G401.6 (cell line): ENCODE measurements around the gene STING1.
"Not testable (repeated sequence)": the region's sequence is repeated elsewhere in the genome, so short reads cannot be mapped to it uniquely, and the experiment has no call there.

Source experiments
- FAIRE-seq: peaks from 2 replicates; lab custom pipeline; 2012; peaks lifted over from hg19 to GRCh38; lab: Jason Lieb, UNC

Gene STING1

DNA sequence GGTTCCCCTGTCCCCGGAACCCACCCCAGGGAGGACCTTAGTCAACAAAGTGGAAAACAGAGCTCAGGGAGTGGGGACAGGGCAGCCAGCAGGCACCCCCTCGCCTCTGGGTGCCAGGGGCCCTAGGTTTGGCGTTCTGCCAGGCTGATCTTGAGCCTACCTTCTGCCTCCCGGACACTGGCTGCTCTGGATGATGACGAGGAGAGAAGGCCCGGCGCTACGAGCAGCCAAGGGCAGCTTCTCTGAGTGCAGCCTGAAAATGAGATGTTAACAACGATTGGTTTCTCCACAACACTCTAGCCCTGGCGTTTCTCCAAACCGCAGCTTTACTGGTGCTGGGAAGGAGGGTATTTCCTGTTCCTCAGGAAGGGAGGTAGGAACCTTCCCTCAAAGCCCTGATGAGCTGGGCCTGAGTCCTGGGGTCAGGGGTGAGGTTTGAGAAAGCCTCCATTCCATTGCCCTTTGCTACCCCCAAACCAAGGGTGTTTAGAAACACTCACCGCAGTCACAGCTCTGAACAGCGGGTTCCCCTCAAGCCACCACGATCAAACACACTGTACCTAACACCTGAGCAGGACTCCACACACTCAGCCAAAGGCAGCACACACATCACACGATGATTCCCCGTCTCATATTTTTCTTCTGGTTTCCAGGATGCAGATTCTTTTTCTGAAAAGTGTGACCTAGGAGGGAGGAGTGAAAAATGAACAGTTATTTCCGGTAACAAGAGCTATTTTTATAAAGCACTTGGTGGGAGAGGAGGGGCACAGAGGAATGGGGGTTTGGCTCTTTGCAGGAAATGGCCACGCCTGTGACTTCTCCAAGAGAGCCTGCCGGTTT is at the start of gene STING1:
TSS of gene STING1 (minus strand) at position 709 of the 840 bp plus-strand sequence. CDS start 1,054 bp downstream, outside the sequence.
- FAIRE-seq, result no peak

- FAIRE-seq, result no peak
Measured at GRCh38 chr5:139531772-139532169, 49.2 kb upstream of the STING1 start.

DNA sequence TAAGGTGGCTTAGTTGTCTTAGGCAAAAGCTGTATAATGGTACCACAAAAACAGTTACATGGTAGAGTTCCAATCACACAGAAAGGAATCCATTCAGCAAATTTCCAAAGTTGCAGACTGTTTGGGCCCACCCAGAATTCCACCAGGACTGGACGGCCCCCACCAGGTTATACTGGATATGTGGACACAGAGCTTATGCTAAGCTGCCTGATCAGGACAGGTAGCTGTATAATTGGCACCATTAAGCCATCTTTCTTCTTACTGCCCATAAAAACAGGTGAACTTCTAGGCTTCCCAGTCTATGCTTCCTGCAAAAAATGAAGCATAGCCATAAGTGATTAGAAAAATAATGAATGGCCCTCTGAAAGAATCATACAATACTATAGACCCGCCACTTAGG is 47.5 kb upstream of the STING1 start:
- FAIRE-seq, result not testable (repeated sequence)

- FAIRE-seq, result not testable (repeated sequence)
Measured at GRCh38 chr5:139528695-139529094, 46.1 kb upstream of the STING1 start.

DNA sequence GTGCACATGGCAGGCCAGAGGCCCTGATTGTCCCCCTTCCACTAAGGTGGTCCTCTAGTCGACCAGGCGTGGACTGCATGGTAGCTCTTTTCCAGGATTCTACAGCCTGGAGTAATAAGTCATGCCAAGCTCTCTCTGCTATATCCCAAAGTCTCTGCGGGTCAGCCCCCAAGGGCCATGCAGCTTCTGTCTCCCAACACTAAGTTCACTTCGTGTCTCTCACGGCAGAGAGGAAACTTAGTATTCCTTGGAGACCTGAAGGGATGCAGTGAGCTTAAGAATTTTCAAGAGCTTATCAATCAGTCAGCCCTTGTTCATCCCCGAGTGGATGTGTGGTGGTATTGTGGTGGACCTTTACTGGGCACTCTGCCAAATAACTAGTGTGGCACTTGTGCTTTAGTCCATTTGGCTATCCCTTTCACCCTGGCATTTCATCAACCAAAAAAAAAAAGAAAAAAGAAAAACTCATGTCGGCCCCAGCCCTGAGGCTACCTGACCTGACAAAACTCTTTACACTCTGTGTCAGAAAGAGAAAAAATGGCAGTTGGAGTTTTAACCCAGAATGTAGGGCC is 45.4 kb upstream of the STING1 start:
- not testable (repeated sequence) for FAIRE-seq

- not testable (repeated sequence) for FAIRE-seq
Measured at GRCh38 chr5:139527090-139527470, 44.5 kb upstream of the STING1 start.

- FAIRE-seq, result not testable (repeated sequence)
Measured at GRCh38 chr5:139526309-139527089, 43.9 kb upstream of the STING1 start.

DNA sequence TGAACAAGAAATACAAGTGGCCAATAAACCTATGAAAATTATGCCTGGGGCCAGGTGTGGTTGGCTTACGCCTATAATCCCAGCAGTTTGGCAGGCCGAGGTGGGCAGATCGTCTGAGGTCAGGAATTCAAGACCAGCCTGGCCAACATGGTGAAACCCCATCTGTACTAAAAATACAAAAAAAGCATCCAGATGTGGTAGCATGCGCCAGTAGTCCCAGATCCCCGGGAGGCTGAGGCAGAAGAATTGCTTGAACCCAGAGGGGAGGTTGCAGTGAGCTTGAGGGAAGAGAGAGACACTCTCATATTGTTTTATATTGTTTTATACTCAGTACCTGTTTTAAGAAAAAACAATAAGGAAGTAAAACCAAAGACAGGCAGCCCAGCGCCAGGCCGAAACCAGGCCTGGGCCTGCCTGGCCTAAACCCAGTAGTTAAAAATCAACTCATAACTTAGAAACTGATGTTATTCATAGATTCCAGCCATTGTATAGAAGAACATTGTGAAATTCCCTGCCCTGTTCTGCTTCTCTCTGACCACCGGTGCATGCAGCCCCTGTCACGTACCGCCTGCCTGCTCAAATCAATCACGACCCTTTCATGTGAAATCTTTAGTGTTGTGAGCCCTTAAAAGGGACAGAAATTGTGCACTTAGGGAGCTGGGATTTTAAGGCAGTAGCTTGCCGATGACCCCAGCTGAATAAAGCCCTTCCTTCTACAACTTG is 43.2 kb upstream of the STING1 start:
- not testable (repeated sequence) for FAIRE-seq

- no peak for FAIRE-seq
Measured at GRCh38 chr5:139524940-139525585, 42.5 kb upstream of the STING1 start.

GRCh38 chr5:139524446-139524845 is 41.9 kb upstream of the STING1 start:
- no peak for FAIRE-seq

GRCh38 chr5:139523635-139524445 is 41.3 kb upstream of the STING1 start:
- no peak for FAIRE-seq

GRCh38 chr5:139517683-139518564 is 35.4 kb upstream of the STING1 start:
- no peak for FAIRE-seq

GRCh38 chr5:139514486-139514856 is 31.9 kb upstream of the STING1 start:
- no peak for FAIRE-seq

GRCh38 chr5:139513852-139514485 is 31.4 kb upstream of the STING1 start:
- no peak for FAIRE-seq

DNA sequence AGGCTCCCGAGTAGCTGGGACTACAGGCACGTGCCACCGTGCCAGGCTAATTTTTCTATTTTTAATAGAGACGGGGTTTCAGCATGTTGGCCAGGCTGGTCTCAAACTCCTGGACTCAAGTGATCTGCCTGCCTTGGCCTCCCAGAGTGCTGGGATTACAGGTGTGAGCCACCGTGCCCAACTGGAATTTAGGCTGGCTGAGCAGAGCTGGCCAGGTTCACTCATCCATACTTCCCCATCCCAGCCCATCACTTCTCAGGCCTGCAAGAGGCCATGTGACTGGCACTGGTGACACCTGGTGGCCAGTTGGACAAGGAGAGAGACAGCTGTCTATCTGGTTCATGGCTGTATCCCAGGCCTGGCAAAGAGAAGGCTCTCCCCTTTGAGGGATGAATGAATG is 30.9 kb upstream of the STING1 start:
- FAIRE-seq, result not testable (repeated sequence)

GRCh38 chr5:139512786-139513390 is 30.3 kb upstream of the STING1 start:
- FAIRE-seq, result no peak

- FAIRE-seq, result not testable (repeated sequence)
Measured at GRCh38 chr5:139504722-139505121, 22.2 kb upstream of the STING1 start.

GRCh38 chr5:139503879-139504278 is 21.3 kb upstream of the STING1 start:
- FAIRE-seq, result not testable (repeated sequence)
